ENCODE results near the gene SWAP70. TPM values are rescaled to one million over a fixed set of nuclear protein-coding genes. Genes with fewer than 3 reads are reported as not detected.
A peak's percentile ranks its signal among the peaks of the same experiment; 100 is the strongest.

SWAP70 gene
- total RNA-seq, 1 donor from 2014 or later, result 19.0 TPM

DNA sequence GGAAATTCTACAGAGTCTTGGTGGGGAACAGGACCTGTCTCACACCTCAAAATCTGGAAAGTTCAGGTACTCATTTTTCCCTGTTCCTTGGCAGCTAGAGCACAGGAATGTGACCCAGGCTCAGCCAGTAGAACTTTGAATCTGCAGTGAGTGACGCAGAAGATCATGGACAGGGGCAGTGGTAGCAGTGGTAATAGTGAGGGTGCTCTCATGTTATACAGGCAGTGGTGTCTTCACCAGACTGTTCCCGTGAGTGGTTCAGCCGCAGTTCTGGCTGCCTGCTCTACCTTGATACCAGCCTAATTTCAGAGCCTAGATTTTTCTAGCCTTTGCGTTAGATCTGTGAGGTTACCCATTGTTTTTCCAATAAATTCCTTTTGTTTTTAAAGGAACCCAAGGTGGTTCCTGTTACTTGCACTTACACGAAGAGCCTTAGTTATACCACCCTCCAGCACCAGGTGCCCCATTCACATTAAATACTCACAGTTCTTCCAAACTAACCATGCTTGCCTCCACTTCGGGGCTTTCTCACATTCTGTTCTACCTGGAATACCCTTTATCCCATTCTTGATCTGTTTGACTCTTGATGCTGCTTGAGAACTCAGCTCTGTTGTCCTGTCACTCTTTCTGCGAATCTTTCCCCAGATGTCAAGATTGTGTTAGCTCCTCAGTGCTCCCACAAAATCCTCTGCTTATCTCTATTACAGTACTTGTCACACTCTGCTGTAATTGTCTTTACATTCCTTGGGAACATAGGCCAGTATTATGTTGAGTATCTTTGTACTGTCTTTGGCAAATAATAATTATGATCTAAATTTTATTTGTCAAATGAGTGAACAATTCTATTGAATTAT, 47.8 kb downstream of the SWAP70 start:
- intact Hi-C loops (cut with DNase I), result no loop called here
- DNase-seq (no peak), ATAC-seq (ENCODE audit: poor library complexity) (no peak)

DNA sequence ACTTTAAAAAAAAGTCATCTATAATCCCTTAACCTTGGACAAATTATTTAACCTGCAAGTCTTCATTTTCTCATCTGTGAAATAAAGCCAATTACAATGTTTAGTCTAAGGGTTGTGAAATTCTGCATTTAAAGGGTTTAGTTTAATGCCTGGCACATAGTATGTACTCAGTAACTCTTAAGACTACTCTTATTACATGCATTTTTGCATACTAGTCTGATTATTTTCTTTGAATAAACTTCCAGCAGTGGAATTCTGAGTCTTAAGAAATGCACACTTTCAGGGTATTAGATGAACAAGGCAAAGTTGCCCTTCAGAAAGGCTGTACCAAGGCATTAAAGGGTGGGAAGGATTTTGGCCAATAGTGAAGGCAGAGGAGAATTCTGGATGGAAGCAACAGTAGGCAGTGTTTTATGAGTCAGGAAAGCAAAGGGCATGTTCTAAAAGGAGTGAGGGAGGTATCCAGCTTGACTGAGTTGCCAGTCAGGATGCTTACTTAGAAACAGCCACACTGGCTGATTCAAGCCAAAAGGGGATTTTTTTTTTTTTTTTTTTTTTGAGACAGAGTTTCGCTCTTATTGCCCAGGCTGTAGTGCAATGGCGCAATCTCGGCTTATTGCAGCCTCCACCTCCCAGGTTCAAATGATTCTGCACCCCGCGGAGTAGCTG, 50.5 kb downstream of the SWAP70 start:
- intact Hi-C loops (cut with DNase I), result no loop called here
- ATAC-seq (ENCODE audit: poor library complexity) (no peak), DNase-seq (no peak)

DNA sequence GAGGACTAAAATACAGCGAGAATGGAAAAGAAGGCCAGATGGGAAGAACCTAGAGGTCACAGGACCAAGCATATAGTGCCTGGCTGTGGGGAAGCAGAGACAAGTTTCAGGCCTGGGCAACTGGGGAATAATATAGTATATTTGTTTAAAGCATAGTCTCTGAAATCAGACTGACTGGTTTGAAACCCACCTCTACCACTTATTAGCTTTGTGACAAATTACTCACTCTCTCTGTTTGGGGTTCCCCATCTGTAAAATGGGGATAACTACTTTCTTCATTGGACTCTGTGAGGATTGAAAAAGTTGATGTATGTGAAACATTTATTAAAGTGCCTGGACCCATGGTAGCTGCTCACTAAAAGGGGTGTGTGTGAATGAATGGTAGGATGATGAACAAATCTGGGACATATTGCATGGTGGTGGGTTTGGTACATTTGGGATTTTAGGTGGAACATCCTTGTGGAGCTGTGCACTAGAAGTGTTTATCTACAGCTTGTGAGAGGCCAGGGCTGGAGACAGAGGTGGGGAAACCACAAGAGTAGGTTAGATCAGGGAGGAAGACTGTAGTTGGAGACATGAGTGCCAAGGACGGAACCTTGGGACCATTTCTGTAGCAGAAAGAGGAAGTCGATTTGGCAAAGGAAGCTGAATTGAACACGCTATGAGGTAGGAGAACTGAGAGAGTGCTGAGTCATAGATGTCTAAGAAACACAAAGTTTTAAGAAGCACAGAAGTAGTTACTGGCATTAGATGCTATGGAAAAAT, 52.6 kb downstream of the SWAP70 start:
- ATAC-seq (ENCODE audit: poor library complexity) (peak; percentile 89), DNase-seq (no peak)
- intact Hi-C loops (cut with DNase I), result no loop called here

DNA sequence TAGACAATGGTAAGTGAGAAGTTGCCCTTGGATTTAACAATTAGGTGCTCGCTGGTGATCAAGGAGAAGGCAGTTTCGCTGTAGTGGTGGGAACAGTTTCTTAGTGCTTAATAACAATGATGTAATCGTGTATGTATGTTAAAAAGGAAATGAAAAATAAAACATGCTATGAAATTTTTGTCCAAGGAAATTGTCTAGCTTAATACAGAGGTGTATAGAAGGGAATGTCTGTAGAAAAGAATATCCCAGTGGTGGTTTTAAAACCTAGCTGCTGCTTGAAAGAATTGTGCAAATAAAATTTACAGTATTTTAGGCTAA, 53.1 kb downstream of the SWAP70 start:
- intact Hi-C loops (cut with DNase I), result no loop called here
- DNase-seq (no peak), ATAC-seq (ENCODE audit: poor library complexity) (no peak)

DNA sequence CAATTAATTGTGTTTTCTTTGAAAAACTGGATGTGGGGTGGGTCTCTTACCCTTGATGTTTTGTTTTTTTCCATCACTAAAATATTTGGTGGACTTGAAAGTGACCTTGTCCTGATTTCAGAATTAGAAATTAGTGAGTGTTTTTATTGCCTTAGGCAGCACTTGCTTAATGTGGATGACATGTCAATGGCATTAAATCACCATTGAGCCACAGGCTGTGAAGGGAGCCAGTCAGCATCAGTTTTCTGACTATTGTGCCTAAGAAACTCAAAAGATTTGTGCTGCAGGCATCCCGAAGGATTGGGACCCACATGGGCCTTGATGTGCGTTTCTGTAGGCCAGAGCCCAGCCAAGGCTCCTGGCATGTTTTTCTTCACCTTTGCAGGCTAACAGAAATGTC, 53.8 kb downstream of the SWAP70 start:
- ATAC-seq (ENCODE audit: poor library complexity) (no peak), DNase-seq (no peak)
- intact Hi-C loops (cut with DNase I), result no loop called here

DNA sequence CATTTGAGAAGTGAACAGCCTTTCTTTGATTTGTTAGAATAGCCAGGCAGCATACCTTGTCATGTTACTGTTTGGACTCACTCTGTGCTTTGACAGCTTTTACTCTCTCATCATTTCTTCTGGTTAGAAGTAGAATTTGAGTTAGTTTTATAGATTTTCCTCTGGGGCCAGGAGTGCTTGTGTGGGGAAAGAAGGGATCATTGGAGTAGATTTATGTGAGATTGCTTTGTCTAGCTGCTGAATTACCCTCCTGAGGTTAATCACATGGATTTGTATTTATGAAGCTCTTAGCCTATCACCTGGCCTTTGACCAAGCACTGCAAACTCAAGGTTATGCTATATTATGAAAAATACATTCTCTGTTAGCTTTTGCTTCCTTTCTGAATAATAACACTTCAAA, 54.3 kb downstream of the SWAP70 start:
- intact Hi-C loops (cut with DNase I), result no loop called here
- DNase-seq (no peak), ATAC-seq (ENCODE audit: poor library complexity) (no peak)

DNA sequence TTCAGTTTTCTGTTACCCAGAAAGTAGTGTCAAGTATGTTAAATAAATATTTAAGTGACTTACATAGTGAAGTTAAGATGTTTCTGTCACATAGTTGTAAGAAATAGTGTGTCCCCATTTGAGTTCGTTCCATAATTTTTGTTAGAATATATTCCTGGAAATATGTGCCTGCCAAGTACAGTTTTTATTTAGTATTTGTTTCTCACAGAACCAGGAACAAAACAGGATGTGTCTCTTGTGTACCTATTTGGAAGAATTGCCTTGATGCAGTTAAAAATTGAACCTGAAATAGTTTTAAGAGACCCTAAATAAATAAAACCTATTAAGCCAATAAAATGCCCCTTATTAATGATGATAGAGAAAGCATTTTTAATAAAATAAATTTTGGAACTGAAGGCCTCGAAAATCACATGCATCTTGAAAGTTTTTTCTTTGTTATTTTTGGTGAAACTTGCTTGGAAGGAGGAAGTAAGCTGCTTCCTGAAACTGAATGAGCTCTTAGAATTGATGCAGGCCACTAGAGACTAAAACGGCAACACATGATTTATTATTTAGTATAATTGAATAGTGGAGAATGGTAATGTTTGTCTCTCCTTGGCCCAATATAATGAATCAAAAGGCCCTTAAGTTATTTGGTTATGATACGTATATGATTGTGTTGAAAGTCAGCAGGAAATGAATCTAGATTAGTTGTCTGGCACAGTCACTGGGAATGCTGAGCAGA, 55.9 kb downstream of the SWAP70 start:
- ATAC-seq (ENCODE audit: poor library complexity) (peak; percentile 40), DNase-seq (no peak)
- intact Hi-C loops (cut with DNase I), result no loop called here

DNA sequence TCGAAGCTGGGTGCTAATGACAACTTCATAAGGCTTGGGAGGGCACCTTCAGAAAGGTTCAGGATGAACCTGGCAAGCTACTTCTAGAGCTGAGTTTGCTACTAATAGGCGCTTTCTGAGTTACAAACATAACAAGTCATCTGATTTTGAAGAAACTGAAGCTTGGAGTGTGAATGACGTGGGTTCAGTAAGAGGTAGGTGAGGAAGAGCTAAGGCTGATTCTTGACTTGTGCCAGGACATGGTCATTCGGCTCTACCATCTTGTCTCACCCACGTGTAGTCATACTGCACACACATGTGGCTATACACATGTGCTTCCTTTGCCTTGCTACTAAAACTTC, 56.4 kb downstream of the SWAP70 start:
- peak; percentile 15 for ATAC-seq (ENCODE audit: poor library complexity)
- no peak for DNase-seq
- intact Hi-C loops (cut with DNase I), result no loop called here

DNA sequence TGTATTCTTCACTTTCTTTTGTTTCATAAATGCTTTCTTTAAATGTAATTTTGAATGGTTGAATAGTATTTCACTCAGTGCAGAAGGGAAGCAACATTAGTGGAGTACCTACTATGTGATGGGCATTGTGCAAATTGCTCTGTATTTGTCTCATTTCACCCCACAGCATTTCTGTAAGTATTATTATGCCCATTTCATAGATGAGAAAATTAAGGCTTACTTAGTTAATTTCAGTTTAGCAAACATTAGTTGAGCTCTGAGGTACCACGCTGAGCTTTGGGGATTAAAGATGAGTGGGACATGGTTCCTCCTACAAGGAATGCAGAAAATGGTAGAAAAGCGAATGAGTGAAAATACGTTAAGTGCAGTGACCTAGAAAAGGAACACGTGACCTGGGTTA, 58.1 kb downstream of the SWAP70 start:
- intact Hi-C loops (cut with DNase I), result no loop called here
- ATAC-seq (ENCODE audit: poor library complexity) (no peak), DNase-seq (no peak)

DNA sequence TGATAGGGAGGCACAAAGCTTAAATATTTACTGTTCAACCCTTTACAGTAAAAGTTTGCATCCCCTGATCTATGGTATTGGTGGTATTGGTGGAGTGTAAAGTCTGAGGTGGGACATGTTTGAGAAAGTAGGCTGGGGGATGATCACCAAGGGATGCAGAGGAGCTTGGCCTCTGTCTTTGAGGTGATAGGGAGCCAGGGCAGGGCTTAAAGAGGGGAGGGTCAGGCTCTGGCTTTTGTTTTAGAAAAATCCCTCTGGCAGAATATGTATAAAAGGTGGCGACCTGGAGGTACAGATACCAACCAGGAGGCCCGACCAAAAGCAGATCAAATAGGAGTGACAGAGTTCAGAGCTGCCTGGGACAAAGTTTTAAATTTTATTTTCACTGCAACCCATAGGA, 59.0 kb downstream of the SWAP70 start:
- DNase-seq (no peak), ATAC-seq (ENCODE audit: poor library complexity) (no peak)
- intact Hi-C loops (cut with DNase I), result no loop called here

DNA sequence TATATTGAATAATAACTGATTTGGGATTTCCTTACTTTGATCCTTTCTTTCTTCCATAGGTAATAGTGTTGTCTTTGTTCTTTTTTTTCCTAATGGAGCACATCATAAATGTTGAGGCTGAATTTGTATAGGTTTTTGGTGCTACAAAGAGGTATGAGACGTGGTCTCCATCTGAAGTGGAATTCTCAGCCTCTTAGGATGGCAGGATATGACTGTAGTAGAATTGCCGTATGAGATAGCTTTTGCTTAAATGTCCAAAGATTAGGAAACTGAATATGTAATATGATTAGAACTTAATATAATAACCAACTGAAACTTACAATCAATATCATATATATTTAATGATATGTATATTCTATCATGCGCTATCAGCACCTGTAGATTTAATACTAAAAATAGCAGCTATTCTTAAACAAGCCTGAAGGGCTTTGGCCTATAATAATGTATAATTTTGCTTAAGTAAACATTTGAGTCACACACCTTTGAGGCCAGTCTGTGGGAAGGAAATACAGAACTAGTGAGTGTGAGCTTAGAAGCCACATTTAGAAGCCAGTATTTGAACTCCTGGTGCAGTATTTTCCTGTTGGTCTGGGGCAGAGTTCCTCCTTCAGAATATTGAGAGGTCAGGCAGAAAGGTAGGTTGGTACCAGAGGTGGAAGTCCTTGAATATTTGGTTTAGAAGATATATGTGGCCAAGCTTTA, 62.6 kb downstream of the SWAP70 start:
- no peak for DNase-seq
- no peak for ATAC-seq (ENCODE audit: poor library complexity)
- intact Hi-C loops (cut with DNase I), result no loop called here

DNA sequence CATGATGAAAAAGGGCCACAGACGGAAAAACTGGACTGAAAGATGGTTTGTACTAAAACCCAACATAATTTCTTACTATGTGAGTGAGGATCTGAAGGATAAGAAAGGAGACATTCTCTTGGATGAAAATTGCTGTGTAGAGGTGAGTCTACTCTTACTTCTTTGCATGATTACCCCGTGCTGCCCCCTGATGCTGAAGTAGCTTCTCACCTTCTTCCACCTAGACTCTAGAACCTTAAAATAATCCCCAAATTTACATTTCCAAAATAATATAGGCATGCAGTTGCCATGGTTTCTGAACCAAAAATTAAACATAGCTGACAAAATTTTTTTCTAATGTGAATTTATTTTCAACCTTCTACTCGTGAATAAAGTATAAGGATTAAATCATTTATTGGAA, 64.2 kb downstream of the SWAP70 start:
- DNase-seq (no peak), ATAC-seq (ENCODE audit: poor library complexity) (no peak)
- intact Hi-C loops (cut with DNase I), result no loop called here

DNA sequence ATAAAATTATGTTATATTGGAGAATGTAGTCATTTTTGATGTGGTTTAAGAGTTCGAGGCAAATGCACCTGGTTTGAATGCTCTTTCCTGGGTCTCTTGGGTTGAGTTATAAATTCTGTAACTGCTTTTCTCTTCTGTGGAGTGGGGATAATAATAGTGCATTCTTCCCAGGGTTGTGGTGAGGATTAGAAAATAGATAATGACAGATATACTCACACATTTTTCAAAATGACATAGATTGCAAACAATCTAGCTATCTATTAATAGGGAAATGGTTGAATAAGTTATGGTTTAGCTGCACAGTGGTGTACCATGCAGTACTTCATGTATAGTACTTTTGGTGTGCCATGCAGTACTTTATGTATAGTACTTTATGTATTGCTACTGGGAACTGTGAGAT, 67.4 kb downstream of the SWAP70 start:
- DNase-seq, result no peak
- intact Hi-C loops (cut with DNase I), result no loop called here
- no peak for ATAC-seq (ENCODE audit: poor library complexity)

DNA sequence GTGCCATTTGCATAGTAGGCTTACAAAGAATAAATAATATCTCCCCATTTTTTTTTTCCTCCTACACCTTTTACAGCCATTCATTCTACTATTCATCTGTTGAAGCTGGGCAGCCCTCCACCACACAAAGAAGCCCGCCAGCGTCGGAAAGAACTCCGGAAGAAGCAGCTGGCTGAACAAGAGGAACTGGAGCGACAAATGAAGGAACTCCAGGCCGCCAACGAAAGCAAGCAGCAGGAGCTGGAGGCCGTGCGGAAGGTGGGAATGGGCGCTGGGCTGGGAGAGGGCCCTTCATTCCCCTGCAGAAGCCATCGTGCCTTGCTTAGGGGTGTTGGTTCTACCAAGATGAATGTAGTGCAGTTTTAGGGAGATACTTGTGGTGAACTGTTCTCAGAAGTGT, 68.6 kb downstream of the SWAP70 start:
- ATAC-seq (ENCODE audit: poor library complexity), result no peak
- intact Hi-C loops (cut with DNase I), result no loop called here
- DNase-seq, result no peak

DNA sequence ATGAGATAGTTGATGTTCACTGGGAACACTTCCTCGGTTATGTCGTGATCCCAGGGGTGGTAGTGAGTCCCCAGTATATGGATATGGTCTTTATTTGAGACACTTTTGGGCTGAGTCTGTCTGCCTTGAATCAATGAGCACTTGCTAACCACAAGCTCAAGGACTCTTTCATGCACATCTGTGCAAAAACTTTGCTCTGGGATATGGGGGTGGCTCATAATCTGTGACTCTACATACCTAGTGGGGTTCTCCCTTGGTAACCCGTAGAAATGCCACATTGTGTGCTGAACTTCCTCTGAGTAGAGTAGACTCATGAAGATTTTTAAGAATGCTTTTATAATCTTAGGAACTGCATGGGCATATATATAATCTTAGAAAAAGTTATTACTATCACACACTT, 69.3 kb downstream of the SWAP70 start:
- DNase-seq (no peak), ATAC-seq (ENCODE audit: poor library complexity) (no peak)
- intact Hi-C loops (cut with DNase I), result no loop called here

DNA sequence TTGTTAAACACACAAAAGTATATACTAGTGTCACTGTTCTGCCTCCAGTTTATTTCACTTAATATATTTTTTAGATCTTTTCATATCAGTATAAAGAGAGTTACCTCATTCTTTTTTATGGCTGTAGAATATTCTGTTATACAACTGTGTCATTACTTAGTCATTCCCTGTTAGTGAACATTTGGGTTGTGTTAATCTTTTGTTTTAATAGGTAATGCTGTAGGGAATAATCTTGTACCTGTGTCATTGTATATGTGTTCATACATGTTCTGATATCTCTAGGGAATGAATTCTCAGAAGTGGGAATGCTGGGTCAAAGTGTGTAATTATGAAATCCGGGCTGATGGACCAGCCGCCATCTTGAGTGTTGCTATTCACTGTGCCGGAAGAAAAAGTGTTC, 71.4 kb downstream of the SWAP70 start:
- intact Hi-C loops (cut with DNase I), result no loop called here
- ATAC-seq (ENCODE audit: poor library complexity) (no peak), DNase-seq (no peak)

DNA sequence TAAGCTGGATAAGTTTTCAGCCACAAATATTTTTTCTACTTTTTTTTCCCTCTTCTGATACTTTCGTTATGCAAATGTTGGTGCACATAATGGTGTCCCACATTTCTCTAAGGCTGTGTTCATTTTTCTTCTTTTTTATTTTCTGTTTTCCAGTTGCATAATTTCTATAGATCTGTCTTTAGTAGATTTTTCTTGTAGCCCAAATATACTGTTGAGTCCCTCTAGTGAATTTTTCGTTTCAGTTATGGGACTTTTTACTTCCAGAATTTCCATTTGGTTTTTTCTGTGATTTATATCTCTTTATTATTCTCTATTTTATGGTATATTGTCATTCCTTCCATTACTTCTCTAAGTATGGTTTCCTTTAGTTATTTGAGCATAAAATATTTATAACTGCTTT, 72.0 kb downstream of the SWAP70 start:
- DNase-seq (no peak), ATAC-seq (ENCODE audit: poor library complexity) (no peak)
- intact Hi-C loops (cut with DNase I), result no loop called here

DNA sequence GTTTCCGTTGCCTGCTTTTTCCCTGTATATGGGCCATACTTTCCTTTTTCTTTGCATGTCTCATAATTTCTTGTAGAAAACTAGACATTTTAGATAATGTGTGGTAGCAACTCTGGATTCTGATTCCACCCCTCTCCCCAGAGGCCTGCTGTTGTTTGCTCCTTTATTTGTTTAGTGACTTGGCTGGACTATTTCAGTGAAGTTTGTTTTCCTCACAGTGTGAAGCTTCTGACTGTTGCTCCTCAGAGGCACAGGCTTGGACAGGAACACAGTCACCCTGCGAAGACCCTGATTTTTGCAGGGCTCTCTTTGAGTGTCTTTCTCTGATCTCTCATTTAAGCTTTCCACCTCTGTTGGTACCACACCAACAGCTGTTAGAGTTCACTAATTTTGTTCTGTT, 72.5 kb downstream of the SWAP70 start:
- intact Hi-C loops (cut with DNase I), result no loop called here
- ATAC-seq (ENCODE audit: poor library complexity), result no peak
- DNase-seq, result no peak

DNA sequence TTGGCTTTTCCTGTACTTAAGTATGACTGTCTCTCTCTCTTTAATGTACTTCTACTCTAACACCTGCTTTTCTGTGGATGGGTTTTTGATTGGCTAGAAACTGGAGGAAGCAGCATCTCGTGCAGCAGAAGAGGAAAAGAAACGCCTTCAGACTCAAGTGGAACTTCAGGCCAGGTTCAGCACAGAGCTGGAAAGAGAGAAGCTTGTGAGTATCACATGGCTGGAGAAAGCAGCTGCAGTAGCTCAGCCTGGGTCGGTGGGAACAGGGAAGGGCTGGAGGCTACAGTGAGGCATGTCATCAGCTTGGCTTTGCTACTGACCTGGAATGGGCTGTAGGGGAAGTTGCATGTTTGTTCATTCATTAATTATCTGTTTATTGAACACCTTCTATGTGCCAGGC, 74.2 kb downstream of the SWAP70 start:
- ATAC-seq (ENCODE audit: poor library complexity) (peak; percentile 29), DNase-seq (no peak)
- intact Hi-C loops (cut with DNase I), result no loop called here

All from Right ventricle myocardium superior (tissue), 1 donor.